Adrenal gland (tissue), 12 donors: ENCODE results near the gene PHOSPHO2. TPM values are rescaled to one million over a fixed set of nuclear protein-coding genes. Genes with fewer than 3 reads are reported as not detected.

Experiments
- DNase-seq, 7 donors: peaks; one replicate each; pipeline ENCODE4 v3.0.0-alpha.2; 2019 to 2020
- H3K27ac ChIP-seq, 5 donors: fragments of 200-600 bp; sonication (generic) in 4 of 5; 1 replicate in 3 of 5; 2 replicates in 2 of 5; pipeline versions ENCODE4 v1.5.1 to v1.8.0; 2016 to 2020; ENCODE audit warnings: mild to moderate bottlenecking in 1 of 5
- H3K27me3 ChIP-seq: fragments of 200-600 bp; 2 replicates; pipeline ENCODE4 v1.8.0; 2021
- H3K36me3 ChIP-seq, 2 donors: fragments of 200-600 bp; replicated peaks in 1 of 2; 1 replicate in 1 of 2; 2 replicates in 1 of 2; pipeline versions ENCODE4 v1.5.1 to v1.8.0; 2018 to 2022
- H3K4me1 ChIP-seq, 2 donors: fragments of 200-600 bp; replicated peaks in 1 of 2; 1 replicate in 1 of 2; 2 replicates in 1 of 2; pipeline versions ENCODE4 v1.5.1 to v1.8.0; 2018 to 2021
- H3K4me3 ChIP-seq, 4 donors: fragments of 200-600 bp; sonication (generic) in 3 of 4; one replicate each; pipeline ENCODE4 v1.5.1; 2016 to 2018
- H3K9me3 ChIP-seq, 3 donors: fragments of 200-600 bp; sonication (generic) in 1 of 3; replicated peaks in 1 of 3; 1 replicate in 2 of 3; 2 replicates in 1 of 3; pipeline versions ENCODE4 v1.5.1 to v1.8.0; 2016 to 2021
- POLR2A ChIP-seq, 2 donors: fragments of 450-650 bp; IDR thresholded peaks; one replicate each; pipeline ENCODE4 v1.6.1; 2017; ENCODE audit warnings: antibody characterized with exemption in 2 of 2, mild to moderate bottlenecking in 2 of 2, moderate library complexity in 1 of 2
- WGBS, 4 donors: extraction: QIAGEN DNeasy Blood & Tissue Kit in 2 of 4; methylation state at CpG; one replicate each; pipeline versions ENCODE4 v1.1.5 to v1.1.7; 2013 to 2017; 5-methylcytosine and 5-hydroxymethylcytosine counted together
- intact Hi-C, 2 donors: fragments of 100-400 bp; cut with DNase I; formaldehyde crosslinking; loops; one replicate each; pipeline versions ENCODE4 v1.14.1 to v1.15.0; 2022 to 2023
- polyA plus RNA-seq, 3 donors: library from polyadenylated mRNA; stranded (reverse); fragments of 200-250 nt in 2 of 3; fragments of 350-450 nt in 1 of 3; fragmentation: Illumina TruSeq in 1 of 3; extraction: RNeasy Lipid Tissue Mini Kit (QIAGEN cat#74804) in 1 of 3; gene quantifications; one replicate each; pipeline ENCODE4 v1.2.3, GENCODE V29; 2013 to 2014
- total RNA-seq, 9 donors: library from RNA; depleted of rRNA in 4 of 9; stranded (reverse); fragments of >200 nt in 4 of 9; fragments of 120-200 nt in 1 of 9; fragmentation: NEBNext Ultra II Directional in 1 of 9; extraction: Animal tissue kit (Norgen Biotek cat#: 25700) in 1 of 9; gene quantifications; one replicate each; pipeline versions ENCODE4 v1.1.0 to v1.2.4, GENCODE V29; 2013 to 2023
- TF ChIP-seq, protein P1 (sequence below), 6 experiments: fragments of 450-650 bp in 4 of 6; fragments of 200-600 bp in 2 of 6; sonication (generic) in 1 of 6; IDR thresholded peaks; 1 replicate in 5 of 6; 2 replicates in 1 of 6; pipeline versions ENCODE4 v1.5.1 to v1.8.0; 2016 to 2021; ENCODE audit warnings: antibody characterized with exemption in 6 of 6, mild to moderate bottlenecking in 2 of 6, moderate library complexity in 1 of 6
- donor health status: healthy with polysubstance abuse.
- donor health status: Bipolar disorder and iron deficiency.
- donor health status: DM: yes; HTN: yes; CAD: no.
- donor health status: DM: no; HTN: no; CAD: no.
- donor health status: DM: no; HTN: no; CAD: no.
- donor health status: DM: yes; HTN: yes; CAD: no.

The PHOSPHO2 gene
- total and polyA plus RNA-seq, 12 donors: 0.69 to 6.6 (median 2.4) TPM

DNA sequence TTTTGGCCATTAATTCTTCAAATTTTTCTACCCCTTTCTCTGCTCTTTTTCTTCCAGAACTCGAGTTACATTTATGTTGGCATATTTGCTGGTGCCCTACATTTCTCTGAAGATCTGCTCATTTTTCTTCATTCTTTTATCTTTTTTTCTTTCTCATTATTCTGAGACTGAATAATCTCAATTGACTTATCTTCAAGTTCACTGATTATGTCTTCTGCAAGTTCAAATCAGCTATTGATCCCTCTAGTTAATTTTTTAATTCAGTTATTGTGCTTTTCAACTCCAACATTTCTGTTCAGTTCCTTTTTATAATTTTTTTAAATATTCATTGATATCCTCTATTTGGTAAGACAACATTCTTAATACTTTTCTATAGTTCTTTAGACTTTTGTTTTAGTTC is 3.3 kb upstream of the PHOSPHO2 start:
- no peaks in the 10 kb centered on the region for H3K36me3 ChIP-seq
- peaks cover 0 to 14% of the 10 kb centered on the region in 2 donors for H3K4me1 ChIP-seq
- H3K4me3 ChIP-seq: no peak overlapping the region
- WGBS, 4 donors: 72 to 80% (median 79%) methylated on average over 1 of the region's 1 CpG
- TF ChIP-seq, protein P1, sequence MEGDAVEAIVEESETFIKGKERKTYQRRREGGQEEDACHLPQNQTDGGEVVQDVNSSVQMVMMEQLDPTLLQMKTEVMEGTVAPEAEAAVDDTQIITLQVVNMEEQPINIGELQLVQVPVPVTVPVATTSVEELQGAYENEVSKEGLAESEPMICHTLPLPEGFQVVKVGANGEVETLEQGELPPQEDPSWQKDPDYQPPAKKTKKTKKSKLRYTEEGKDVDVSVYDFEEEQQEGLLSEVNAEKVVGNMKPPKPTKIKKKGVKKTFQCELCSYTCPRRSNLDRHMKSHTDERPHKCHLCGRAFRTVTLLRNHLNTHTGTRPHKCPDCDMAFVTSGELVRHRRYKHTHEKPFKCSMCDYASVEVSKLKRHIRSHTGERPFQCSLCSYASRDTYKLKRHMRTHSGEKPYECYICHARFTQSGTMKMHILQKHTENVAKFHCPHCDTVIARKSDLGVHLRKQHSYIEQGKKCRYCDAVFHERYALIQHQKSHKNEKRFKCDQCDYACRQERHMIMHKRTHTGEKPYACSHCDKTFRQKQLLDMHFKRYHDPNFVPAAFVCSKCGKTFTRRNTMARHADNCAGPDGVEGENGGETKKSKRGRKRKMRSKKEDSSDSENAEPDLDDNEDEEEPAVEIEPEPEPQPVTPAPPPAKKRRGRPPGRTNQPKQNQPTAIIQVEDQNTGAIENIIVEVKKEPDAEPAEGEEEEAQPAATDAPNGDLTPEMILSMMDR (IDR thresholded peaks at IDR 0.05): no peak
- no peak for TF ChIP-seq POLR2A (IDR thresholded peaks at IDR 0.05)
- H3K27ac ChIP-seq: no peak overlapping the region
- H3K9me3 ChIP-seq: no peaks in the 10 kb centered on the region
- intact Hi-C loops: no loop called here
- DNase-seq: no peak
- H3K27me3 ChIP-seq: no peaks in the 10 kb centered on the region

DNA sequence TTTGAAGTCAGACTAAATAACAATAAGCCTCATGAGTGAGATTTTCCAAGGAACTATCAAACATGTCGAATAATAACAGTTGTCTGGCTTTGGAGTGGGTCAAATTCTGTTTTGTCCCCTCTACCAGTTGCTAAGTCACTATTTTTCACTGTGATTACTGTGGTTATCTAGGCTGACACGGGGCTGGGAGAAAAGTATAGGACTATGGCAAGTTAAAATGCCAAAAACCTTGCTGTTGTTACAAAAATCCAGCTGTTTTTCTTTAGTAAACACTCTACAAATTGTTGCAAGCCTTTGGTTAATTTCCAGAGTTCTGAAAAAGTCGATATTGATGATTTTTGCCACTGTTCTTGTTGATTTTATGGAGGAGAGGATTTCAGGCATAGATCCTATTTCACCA is 1.6 kb upstream of the PHOSPHO2 start:
- Histone ChIP-seq H3K36me3 (no peaks in the 10 kb centered on the region), H3K27ac (no peak overlapping the region), H3K9me3 (no peaks in the 10 kb centered on the region), H3K4me3 (no peak overlapping the region), H3K27me3 (no peaks in the 10 kb centered on the region), H3K4me1 (peaks cover 0 to 14% of the 10 kb centered on the region in 2 donors)
- no peak for DNase-seq
- 57 to 71% (median 65%) methylated on average over 3 of the region's 3 CpGs for WGBS, 4 donors
- intact Hi-C loops: no loop called here
- TF ChIP-seq, protein P1 (IDR thresholded peaks at IDR 0.05): no peak
- no peak for TF ChIP-seq POLR2A (IDR thresholded peaks at IDR 0.05)

DNA sequence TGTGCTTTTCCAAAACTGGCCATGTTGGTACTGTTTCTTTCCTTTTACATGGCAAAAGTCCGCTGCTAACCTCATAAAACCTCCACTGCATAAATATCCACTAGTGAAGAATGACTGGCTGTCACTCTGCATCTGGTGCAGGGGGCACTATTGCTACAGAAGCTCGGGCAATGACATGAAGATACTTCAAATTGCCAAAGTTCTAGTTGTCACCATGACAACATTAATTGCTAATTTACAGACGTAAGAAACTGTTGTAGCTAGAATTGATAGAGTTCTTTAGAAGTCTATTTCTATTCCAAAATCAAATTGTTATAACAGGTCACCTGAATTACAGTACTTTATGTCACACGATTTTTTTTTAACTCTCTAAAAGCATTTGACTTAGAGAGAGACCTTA is 909 bp upstream of the PHOSPHO2 start:
- Histone ChIP-seq H3K9me3 (no peaks in the 10 kb centered on the region), H3K4me3 (no peak overlapping the region), H3K27me3 (no peaks in the 10 kb centered on the region), H3K27ac (no peak overlapping the region), H3K36me3 (no peaks in the 10 kb centered on the region), H3K4me1 (peaks cover 0 to 14% of the 10 kb centered on the region in 2 donors)
- 17 to 30% (median 23%) methylated on average over 4 of the region's 4 CpGs for WGBS, 4 donors
- DNase-seq: no peak
- TF ChIP-seq, protein P1 (IDR thresholded peaks at IDR 0.05): no peak
- TF ChIP-seq POLR2A (IDR thresholded peaks at IDR 0.05): no peak
- intact Hi-C loops: no loop called here

DNA sequence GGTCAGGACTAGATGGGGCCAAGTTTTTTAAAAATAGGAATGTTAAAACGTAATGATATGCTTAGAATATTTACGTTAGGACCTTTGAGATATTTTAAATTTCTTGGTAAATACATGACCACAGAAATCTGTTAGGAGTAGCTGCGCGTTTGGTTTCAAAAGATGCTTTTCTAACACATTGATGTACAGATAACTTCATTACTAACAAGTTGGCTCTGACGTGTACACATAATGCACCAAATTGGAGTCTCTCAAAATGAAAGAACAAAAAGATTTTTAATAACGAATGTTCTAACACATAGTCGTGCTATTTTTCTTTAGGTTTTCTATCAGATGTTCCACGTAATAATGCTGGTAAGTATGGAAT is 608 bp downstream of the PHOSPHO2 start:
- Histone ChIP-seq H3K9me3 (no peaks in the 10 kb centered on the region), H3K4me1 (peaks cover 0 to 14% of the 10 kb centered on the region in 2 donors), H3K36me3 (no peaks in the 10 kb centered on the region), H3K27me3 (no peaks in the 10 kb centered on the region), H3K4me3 (peak overlapping the region; percentile 30 to 85 (median 43)), H3K27ac (peak overlapping the region in 3 of 5 donors; percentile 25 to 86 (median 80))
- intact Hi-C loops: no loop called here
- TF ChIP-seq POLR2A (IDR thresholded peaks at IDR 0.05): no peak
- TF ChIP-seq, protein P1 (IDR thresholded peaks at IDR 0.05): no peak
- 32 to 35% (median 34%) methylated on average over 8 of the region's 8 CpGs for WGBS, 4 donors
- DNase-seq: no peak
